ENCODE measurements around the gene NLRP1. TPM values are rescaled to one million over a fixed set of nuclear protein-coding genes. Genes with fewer than 3 reads are reported as not detected.

NLRP1 gene
- polyA plus RNA-seq, 1 donor from 2014 or later, result 255 TPM

DNA sequence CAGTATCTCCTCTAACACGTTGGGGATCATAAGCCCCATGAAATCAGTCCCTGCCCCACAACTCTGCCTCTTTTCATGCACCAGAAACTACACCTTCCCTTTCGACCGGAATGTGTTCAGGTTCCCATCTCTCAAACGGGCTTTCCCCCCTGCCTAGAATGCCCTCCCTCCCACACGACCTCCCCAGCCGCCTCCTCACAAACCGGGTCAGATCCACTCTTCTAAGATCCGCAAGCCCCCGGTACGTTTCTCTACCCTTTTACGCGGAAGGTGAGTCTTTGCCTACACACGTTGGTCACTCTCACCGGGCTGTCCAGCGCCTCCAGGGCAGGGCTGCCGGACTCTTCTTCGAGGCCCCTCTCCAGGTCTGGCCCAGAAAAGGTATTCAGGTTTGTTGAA, 116.2 kb downstream of the NLRP1 start:
- peak overlapping the region; percentile 61 for H3K27ac ChIP-seq (ENCODE audit: low read length)
- peaks cover 5% of the 10 kb centered on the region for H3F3A ChIP-seq (ENCODE audit: insufficient read depth, low read length, poor library complexity, severe bottlenecking)
- no peaks in the 10 kb centered on the region for H3K9me3 ChIP-seq (ENCODE audit: low read length)
- peak overlapping the region; percentile 97 for H3K4me3 ChIP-seq (ENCODE audit: low read length)
- H3K9ac ChIP-seq (ENCODE audit: low read length), result peak overlapping the region; percentile 75
- no peaks in the 10 kb centered on the region for H3K36me3 ChIP-seq (ENCODE audit: insufficient read depth, low read length)
- H3K4me2 ChIP-seq (ENCODE audit: low read length), result peak overlapping the region; percentile 32
- H3K27me3 ChIP-seq (ENCODE audit: insufficient read depth, low read depth, low read length), result no peaks in the 10 kb centered on the region
- H2AFZ ChIP-seq (ENCODE audit: low read depth, low read length), result peak overlapping the region; percentile 43
- no peaks in the 10 kb centered on the region for H3K9me2 ChIP-seq (ENCODE audit: insufficient read depth, low read length)
- no peaks in the 10 kb centered on the region for H4K20me1 ChIP-seq (ENCODE audit: insufficient read depth)
- no peak for TF ChIP-seq RAD21 (conservative IDR thresholded peaks at IDR 0.05)
- no peak for TF ChIP-seq MXI1 (conservative IDR thresholded peaks at IDR 0.05; ENCODE audit: poor library complexity, severe bottlenecking)
- no peak for TF ChIP-seq EP300 (conservative IDR thresholded peaks at IDR 0.05; ENCODE audit: poor library complexity, severe bottlenecking)
- TF ChIP-seq TAF1 (IDR thresholded peaks at IDR 0.05; ENCODE audit: low read depth), result no peak
- TF ChIP-seq, protein P1, sequence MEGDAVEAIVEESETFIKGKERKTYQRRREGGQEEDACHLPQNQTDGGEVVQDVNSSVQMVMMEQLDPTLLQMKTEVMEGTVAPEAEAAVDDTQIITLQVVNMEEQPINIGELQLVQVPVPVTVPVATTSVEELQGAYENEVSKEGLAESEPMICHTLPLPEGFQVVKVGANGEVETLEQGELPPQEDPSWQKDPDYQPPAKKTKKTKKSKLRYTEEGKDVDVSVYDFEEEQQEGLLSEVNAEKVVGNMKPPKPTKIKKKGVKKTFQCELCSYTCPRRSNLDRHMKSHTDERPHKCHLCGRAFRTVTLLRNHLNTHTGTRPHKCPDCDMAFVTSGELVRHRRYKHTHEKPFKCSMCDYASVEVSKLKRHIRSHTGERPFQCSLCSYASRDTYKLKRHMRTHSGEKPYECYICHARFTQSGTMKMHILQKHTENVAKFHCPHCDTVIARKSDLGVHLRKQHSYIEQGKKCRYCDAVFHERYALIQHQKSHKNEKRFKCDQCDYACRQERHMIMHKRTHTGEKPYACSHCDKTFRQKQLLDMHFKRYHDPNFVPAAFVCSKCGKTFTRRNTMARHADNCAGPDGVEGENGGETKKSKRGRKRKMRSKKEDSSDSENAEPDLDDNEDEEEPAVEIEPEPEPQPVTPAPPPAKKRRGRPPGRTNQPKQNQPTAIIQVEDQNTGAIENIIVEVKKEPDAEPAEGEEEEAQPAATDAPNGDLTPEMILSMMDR (IDR thresholded peaks at IDR 0.05; ENCODE audit: poor library complexity, severe bottlenecking), result no peak
- TF ChIP-seq, protein P2, sequence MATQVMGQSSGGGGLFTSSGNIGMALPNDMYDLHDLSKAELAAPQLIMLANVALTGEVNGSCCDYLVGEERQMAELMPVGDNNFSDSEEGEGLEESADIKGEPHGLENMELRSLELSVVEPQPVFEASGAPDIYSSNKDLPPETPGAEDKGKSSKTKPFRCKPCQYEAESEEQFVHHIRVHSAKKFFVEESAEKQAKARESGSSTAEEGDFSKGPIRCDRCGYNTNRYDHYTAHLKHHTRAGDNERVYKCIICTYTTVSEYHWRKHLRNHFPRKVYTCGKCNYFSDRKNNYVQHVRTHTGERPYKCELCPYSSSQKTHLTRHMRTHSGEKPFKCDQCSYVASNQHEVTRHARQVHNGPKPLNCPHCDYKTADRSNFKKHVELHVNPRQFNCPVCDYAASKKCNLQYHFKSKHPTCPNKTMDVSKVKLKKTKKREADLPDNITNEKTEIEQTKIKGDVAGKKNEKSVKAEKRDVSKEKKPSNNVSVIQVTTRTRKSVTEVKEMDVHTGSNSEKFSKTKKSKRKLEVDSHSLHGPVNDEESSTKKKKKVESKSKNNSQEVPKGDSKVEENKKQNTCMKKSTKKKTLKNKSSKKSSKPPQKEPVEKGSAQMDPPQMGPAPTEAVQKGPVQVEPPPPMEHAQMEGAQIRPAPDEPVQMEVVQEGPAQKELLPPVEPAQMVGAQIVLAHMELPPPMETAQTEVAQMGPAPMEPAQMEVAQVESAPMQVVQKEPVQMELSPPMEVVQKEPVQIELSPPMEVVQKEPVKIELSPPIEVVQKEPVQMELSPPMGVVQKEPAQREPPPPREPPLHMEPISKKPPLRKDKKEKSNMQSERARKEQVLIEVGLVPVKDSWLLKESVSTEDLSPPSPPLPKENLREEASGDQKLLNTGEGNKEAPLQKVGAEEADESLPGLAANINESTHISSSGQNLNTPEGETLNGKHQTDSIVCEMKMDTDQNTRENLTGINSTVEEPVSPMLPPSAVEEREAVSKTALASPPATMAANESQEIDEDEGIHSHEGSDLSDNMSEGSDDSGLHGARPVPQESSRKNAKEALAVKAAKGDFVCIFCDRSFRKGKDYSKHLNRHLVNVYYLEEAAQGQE (IDR thresholded peaks at IDR 0.05; ENCODE audit: borderline replicate concordance), result no peak
- H3K79me2 ChIP-seq (replicated peaks; ENCODE audit: insufficient read depth, low read length), result peaks cover 42% of the 10 kb centered on the region

GRCh38 chr17:5467416-5467815, 116.9 kb downstream of the NLRP1 start:
- H3K9ac ChIP-seq (ENCODE audit: low read length), result peak overlapping the region; percentile 75
- H3K27ac ChIP-seq (ENCODE audit: low read length), result no peak overlapping the region
- no peaks in the 10 kb centered on the region for H3K27me3 ChIP-seq (ENCODE audit: insufficient read depth, low read depth, low read length)
- no peaks in the 10 kb centered on the region for H3K9me3 ChIP-seq (ENCODE audit: low read length)
- no peaks in the 10 kb centered on the region for H3K36me3 ChIP-seq (ENCODE audit: insufficient read depth, low read length)
- H3K9me2 ChIP-seq (ENCODE audit: insufficient read depth, low read length), result no peaks in the 10 kb centered on the region
- TF ChIP-seq EZH2 (IDR thresholded peaks at IDR 0.05; ENCODE audit: borderline replicate concordance, insufficient read depth, low read length, poor library complexity, severe bottlenecking) (no peak), EP300 (conservative IDR thresholded peaks at IDR 0.05; ENCODE audit: poor library complexity, severe bottlenecking) (no peak), SMC3 (conservative IDR thresholded peaks at IDR 0.05; ENCODE audit: poor library complexity) (no peak), TAF1 (IDR thresholded peaks at IDR 0.05; ENCODE audit: low read depth) (no peak), POLR2AphosphoS5 (IDR thresholded peaks at IDR 0.05) (no peak), RAD21 (conservative IDR thresholded peaks at IDR 0.05) (no peak), MXI1 (conservative IDR thresholded peaks at IDR 0.05; ENCODE audit: poor library complexity, severe bottlenecking) (no peak)
- TF ChIP-seq, protein P1 (IDR thresholded peaks at IDR 0.05; ENCODE audit: poor library complexity, severe bottlenecking), result no peak
- TF ChIP-seq, protein P2 (IDR thresholded peaks at IDR 0.05; ENCODE audit: borderline replicate concordance), result no peak
- H2AFZ ChIP-seq (ENCODE audit: low read depth, low read length), result no peak overlapping the region
- H3F3A ChIP-seq (ENCODE audit: insufficient read depth, low read length, poor library complexity, severe bottlenecking), result peaks cover 5% of the 10 kb centered on the region
- peak overlapping the region; percentile 97 for H3K4me3 ChIP-seq (ENCODE audit: low read length)
- peak overlapping the region; percentile 32 for H3K4me2 ChIP-seq (ENCODE audit: low read length)
- H4K20me1 ChIP-seq (ENCODE audit: insufficient read depth), result no peaks in the 10 kb centered on the region
- H3K79me2 ChIP-seq (replicated peaks; ENCODE audit: insufficient read depth, low read length), result peaks cover 42% of the 10 kb centered on the region
